HG03196 (cell line): Measurements from ENCODE around the gene APOBEC3F.
"Not testable (repeated sequence)": the region's sequence is repeated elsewhere in the genome, so short reads cannot be mapped to it uniquely, and the experiment has no call there.

Source experiments
- ATAC-seq: cut with Tn5 transposase; IDR thresholded peaks from one replicate; pipeline ENCODE4 v1.9.1; 2021; ENCODE audit not compliant: unreplicated experiment

The APOBEC3F gene

DNA sequence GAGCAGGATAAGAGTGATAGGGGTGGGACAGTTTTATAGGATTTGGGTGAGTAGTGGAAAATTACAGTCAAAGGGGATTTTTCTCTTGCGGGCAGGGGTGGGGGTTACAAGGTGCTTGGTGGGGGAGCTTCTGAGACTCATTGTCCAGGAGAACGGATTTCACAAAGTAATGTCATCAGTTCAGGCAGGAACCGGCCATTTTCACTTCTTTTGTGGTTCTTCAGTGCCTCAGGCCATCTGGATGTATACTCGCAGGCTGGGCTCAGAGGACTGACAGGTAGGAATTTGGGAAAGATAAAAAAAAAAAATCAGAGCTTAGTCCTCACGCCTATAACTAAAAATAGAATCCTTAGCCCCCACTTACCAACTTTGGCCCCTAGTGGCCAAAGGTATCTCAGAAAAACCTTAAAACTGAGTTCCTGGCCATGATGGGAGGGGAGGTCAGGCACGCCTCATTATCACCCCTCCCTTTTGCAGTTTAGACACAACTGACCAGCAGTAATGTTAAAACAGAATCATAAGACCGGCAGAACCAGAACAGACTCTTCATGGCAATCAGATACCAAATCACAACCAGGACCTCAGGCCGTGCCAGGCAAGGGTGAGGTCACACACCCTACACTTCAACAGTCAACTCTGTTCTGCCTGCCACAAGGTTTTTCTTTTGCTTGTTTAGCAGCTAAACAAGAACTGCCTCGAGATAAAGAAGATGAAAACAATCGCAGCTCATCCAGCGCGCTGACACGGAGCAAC is 27.5 kb downstream of the APOBEC3F start:
- ATAC-seq, result no peak

DNA sequence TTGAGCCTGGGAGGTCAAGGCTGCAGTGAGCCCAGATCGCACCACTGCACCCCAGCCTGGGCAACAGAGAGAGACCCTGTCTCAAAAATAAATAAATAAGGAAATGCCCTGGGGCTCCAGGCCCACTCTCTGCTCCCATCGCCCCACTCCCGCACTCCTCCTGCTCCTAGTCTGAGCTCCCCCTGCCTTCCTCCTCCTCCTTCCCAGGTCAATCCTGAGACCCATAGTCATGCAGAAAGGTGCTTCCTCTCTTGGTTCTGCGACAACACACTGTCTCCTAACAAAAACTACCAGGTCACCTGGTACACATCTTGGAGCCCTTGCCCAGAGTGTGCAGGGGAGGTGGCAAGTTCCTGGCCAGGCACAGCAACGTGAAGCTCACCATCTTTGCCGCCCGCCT is 29.5 kb downstream of the APOBEC3F start:
- no peak for ATAC-seq

DNA sequence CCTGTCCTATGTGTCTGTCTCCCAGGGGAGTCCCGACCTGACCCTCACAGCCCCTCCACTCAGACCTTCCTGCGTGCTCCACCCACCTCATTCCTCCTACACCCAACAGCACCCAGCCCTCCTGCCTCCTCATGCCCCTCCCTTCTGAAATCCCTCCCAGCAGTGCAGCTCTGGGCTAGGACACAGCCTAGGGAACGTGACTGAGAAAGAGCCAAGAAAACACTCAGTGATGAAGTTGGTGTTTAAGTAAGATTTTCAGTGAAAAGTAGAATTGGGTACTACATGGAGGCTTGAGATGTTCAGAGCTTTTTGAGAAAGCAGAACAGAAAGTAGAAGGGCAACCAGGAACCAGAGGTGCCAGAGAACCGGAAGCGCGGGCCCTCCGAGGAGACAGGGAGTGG is 31.9 kb downstream of the APOBEC3F start:
- not testable (repeated sequence) for ATAC-seq

DNA sequence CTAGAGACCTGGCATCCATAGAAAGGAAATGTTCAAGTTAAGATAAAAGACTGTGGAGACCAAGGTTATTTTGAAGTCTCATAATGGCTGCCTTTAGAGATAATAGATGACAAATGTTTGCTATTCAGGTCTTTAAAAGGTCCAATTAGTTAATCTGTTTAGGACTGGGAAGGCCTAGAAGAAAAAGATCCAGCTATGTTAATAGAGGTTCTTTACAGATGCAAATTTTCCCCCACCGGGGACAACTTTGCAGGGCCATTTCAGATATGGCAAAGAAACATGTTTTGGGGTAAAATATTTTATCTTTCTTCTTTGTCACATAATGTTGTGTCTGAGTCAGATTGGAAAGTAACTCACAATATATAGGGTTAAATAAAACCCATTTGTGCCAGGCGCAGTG is 33.3 kb downstream of the APOBEC3F start:
- no peak for ATAC-seq

DNA sequence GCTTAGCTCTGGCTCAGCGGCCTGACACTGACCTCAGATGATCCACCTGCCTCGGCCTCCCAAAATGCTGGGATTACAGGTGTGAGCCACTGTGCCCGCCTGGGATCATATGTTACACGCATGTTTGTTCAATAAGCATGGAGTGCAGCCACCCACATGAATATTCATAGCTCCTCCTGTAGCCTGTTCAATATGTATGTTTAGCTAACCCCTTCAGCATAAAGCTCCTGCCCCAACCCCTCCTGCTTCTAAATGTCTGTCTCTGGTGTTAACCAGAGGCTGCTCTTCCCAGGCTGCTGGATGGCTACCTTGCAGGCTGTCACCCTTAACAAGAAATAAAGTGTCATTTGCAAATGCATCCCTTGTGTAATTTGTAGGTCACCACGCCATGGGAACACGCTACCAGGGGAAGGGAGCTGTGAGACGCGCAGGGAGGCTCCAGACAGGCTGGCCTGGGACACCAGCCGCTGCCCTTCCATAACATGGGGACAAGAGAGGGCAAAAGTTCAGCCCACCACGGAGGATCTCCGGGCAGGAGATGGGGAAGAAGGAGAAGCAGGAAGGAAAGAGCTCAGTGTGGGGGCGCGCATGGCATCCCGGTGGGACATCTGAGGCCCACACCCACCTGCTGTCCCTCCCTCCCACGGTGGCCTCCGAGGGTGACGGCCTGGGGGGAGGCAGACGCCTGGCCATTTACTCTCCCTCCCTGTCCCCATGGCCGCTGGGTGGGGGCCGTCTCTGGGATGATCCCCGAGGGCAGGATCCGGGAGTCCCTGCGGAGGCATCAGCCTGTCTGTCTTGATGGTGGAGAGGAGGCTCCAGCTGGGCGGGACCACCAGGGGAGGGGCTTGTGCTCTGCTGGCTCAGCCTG is 35.7 kb downstream of the APOBEC3F start:
- ATAC-seq, result not testable (repeated sequence)

DNA sequence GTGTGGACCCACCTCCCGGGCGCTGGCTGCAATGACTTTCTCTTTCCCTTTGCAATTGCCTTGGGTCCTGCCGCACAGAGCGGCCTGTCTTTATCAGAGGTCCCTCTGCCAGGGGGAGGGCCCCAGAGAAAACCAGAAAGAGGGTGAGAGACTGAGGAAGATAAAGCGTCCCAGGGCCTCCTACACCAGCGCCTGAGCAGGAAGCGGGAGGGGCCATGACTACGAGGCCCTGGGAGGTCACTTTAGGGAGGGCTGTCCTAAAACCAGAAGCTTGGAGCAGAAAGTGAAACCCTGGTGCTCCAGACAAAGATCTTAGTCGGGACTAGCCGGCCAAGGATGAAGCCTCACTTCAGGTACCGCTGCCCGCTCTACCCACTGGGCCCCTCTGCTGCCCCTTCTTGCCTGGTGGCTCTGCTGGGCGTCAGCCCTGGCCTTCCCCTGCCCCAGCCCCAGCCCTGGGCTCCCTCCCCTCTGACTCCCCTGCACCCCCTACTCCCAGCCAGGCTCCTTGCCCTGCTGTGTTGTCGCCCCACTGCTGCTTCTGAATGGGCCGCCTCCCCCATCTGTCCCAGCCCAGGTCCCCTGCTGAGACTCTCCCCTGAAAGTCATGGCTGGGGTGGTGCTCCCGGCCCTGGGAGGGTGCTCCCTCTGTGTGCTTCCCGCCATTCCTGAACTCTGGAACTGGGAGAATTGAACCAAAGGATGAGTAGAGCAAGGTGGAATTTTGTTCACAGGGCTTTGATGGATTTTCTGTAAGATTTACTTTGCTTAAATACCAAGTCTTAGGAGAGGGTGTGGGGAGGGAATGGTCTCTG is 36.6 kb downstream of the APOBEC3F start, which contains the start of gene APOBEC3G:
TSS of gene APOBEC3G (plus strand) at position 250 of the 815 bp plus-strand sequence. CDS start at position 337, 87 bp downstream.
- ATAC-seq, result peak; percentile 75

DNA sequence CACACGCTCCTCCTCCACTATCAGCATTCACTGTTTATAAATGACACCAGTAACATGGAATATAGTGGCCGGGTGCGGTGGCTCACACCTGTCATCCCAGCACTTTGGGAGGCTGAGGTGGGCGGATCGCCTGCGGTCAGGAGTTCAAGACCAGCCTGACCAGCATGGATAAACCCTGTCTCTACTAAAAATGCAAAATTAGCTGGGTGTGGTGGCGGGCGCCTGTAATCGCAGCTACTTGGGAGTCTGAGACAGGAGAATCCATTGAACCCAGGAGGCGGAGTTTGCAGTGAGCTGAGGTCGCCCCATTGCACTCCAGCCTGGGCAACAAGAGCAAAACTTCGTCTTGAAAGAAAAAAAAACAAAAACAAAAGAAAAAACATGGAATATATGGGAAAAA is 37.2 kb downstream of the APOBEC3F start:
- not testable (repeated sequence) for ATAC-seq

DNA sequence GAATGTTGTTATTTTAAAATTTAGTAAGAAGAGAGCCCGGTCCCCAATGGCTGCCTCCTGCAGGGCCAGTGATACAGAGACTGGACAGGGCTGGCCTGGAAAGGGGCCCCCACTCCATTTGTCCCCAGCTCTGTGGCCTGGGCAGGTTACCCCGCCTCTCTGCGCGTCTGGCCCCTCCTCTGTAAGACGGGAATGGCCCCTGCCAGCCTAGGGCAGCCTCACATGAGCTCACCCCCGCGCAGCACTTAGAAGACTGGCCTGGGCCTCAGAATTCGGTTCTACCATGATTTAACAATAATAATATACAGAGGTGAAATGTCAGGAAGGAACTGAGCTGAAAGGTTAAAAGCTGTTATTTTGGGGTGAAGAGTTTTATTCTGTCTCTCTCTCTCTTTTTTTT is 37.7 kb downstream of the APOBEC3F start:
- no peak for ATAC-seq

DNA sequence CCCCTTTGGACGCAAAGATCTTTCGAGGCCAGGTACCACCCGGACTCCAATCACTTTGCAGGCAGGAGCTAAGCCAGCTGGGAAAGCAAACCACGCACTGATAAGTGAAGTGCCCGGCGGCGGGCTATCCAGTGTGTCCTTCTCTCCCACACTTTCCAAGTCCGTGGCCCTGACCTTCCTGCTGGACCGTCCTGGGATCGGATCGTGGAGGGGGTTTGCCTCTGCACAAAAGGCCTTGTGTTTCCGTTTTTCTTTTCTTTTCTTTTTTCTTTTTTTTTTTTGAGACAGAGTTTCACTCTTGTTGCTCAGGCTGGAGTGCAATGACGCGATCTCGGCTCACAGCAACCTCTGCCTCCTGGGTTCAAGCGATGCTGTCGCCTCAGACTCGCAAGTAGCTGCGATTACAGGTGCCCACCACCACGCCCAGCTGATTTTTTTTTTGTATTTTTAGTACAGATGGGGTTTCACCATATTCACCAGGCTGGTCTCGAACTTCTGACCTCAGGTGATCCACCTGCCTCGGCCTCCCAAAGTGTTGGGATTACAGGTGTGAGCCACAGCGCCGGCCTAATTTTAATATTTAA is 38.5 kb downstream of the APOBEC3F start:
- ATAC-seq, result not testable (repeated sequence)

DNA sequence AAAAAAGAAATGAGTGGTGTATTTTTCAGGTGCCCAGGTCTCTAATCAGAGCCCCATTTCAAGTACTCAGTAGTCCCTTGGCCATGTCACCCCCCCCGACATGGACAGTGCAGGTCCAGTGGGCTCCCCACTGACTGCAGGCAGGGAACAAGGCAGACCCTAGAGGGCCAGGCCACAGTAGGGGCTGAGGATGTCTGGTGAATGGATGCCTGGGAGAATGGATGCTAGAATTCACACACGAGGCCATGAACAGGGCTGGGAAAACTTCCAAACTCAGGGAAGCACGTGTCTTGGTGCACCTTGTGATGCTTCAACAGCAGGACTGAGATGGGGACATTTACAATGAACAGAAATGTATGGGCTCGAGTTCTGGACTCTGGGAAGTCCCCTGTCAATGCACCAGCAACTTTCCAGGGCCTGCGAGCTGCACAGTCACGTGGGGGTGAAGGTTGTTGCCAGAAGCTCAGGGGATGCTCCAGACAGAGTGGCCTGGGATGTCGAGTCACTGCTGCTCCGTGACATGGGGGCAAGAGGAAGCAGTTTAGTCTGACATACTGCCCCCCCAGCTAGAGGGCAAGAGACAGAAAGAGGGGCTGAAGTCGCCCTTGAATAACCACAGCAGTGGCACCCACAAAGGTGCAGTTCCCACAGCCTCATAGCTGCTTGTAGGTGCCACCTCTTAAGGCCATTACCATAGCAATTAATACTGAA is 39.5 kb downstream of the APOBEC3F start:
- ATAC-seq, result no peak

DNA sequence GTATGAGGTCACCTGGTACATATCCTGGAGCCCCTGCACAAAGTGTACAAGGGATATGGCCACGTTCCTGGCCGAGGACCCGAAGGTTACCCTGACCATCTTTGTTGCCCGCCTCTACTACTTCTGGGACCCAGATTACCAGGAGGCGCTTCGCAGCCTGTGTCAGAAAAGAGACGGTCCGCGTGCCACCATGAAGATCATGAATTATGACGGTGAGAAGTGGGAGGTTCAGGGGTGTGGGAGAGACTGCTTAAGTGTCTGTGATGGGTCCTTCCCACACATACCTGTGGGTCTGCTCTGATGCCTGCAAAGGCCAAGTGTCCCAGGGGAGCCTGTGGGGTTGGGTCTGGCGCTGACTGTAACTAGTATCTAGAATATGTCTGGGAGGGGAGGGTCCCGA is 40.4 kb downstream of the APOBEC3F start:
- ATAC-seq, result no peak

DNA sequence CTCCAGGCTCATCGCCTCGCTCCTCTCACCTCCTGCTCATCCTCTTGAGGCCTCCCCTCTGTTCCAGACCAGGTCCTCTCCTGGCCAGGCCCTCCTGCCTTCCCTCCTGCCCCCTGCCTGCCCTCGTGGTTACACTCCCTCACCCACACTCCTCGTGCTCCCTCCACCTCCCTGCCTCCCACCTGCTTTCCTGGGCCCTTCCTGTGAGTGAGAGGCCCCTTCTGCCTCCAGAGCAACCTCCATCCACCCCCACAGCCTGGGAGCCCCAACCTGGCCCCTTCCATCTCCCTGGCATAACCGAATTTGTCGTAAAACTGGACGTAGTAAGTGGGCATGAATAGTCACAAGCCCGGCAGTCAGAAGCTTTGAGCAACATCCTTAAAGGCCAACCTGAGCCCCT is 40.9 kb downstream of the APOBEC3F start:
- no peak for ATAC-seq

DNA sequence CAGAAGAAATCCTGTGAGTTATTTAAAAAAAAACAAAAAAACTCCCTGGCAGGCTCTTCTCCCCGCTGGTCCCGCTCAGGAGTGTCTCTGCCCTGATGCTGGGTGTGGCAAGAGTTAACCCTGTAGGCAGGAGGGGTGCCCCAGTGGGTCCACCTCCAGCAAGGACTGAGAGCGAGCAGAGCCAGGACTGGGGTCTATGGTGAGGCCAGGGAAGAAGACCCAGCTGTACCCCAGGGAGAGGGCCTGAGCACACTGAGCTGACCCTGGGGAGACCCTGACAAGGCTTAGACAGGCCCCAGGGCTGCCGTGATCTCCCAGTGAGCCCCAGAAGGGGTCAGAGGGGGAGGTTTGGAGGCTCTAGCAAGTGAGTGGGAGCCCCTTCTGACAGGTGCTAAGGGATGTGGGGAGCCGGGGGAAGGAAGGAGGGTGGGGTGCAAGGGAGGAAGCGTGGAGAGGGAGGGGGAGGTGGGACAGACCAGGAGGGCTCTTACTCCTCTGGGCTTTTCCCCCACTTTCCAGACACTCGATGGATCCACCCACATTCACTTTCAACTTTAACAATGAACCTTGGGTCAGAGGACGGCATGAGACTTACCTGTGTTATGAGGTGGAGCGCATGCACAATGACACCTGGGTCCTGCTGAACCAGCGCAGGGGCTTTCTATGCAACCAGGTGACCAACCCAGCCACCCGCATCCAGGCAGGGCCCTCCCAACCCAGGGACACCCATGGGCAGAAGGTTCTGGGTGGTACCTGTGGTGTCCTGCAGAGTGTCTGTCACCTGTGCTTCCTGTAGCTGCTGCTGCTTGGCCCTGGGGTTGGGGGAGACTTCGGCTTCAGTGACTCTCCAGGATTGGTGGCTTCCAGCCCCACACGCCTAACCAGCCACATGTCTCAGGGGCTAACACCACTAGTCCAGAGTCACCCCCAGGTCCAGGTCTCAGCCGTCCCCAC is 42.8 kb downstream of the APOBEC3F start:
- no peak for ATAC-seq

DNA sequence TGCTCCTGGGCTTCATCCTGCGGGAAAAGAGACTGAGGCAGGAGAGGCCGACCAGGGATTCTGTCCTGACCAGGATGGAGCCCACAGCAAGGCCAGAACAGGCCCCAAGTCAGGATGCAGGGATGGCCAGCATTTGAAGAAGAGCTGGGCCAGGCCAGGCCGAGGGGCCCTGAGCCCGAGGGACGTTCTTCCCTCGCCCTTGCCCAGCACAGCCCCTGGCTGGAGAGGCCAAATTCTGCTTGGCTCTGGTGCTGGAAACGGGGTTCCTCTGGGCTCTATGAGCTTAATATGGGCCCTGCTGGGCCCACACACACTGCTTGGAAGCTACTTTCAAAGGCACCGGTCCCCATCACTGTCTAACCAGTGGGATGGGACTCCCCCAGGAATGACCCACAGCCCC is 44.0 kb downstream of the APOBEC3F start:
- ATAC-seq, result no peak

DNA sequence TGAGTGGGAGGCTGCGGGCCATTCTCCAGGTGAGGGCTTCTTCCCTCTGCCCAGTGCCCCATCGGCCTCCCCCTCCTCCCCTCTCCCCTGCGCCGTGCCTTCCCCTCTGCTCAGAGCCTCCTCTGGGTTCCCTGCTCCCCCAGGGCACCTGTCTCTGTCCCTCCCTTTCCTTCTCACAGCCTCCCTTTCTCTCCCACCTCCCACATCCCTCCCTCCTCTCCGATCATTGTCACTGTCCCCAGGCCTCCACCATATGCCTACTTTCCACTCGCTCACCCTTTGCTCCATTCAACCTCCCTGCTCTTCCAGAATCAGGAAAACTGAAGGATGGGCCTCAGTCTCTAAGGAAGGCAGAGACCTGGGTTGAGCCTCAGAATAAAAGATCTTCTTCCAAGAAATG is 46.4 kb downstream of the APOBEC3F start:
- ATAC-seq, result no peak

DNA sequence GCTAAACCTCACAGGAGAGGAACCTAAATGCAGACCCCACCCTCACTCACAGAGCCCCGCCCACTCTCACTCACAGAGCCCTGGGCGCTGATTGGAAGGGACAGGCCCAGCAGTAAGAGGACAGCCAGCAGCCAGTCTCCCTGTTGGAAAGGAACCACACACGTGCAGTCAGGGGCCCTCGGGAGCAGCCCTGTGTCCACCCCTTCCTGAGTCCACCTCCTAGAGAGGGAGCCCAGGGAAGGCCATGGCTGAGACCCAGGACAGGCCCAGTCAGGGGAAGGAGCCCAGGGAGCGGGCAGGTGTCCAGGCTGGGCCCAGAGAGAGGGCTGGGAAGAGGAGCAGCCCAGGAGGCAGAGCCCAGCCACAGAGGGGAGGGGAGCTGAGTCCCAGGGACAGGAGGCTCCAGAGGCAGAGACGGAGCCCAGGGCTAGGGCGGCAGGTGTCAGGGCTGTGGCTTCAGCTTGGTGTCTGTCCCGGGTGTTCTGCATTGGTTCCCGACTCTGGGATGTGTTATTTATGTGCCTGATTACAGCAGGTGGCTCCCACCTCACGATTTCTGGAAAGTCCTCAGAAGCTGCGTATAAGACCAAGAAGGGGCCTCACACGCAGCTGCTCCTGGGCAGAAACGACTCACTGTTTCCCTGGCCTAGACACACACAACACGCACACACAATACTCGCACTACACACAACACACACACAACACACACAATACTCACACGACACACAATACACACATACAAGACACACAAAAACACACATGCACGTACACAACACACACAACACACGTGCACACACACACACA is 47.4 kb downstream of the APOBEC3F start:
- ATAC-seq, result no peak

DNA sequence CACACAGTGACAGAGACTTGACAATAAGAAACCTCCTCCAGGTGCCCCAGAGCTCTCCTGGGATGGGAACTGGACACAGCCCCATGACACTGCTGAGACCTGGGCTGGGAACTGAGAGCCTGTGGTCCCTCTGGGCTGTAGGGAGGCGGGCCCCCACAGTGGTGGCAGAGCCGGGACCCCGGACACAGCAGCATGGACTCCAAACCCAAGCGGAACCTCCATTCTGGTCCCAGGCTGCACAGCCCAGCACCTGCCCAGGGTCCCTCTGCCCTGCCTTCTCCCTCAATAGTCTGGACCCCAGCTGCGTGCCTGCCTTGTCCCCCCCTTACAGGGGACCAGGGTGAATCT is 48.0 kb downstream of the APOBEC3F start:
- no peak for ATAC-seq

DNA sequence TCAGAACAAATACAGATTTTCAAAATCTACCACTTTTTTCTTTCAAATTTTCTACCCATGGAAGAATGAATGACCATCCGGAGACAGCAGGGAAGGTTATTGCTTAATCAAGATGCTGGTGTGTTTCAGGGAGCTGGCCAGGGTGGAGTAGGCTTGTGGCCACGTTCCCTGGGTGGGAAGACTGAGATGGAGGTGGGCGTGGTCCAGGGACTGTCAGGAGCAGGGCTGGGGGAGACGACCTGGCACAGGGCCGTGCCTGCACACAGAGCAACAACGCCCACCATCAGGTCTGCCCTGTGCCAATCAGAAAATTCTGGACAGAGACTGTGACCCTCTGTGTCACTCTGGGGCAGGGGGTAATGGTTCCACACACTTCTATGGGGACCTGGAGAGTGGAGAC is 49.3 kb downstream of the APOBEC3F start:
- ATAC-seq, result no peak
